HS-5 (cell line): ENCODE data around the gene CERS6.

Experiments
- DNase-seq: peaks from one replicate; pipeline ENCODE4 v3.0.0-alpha.2; 2012; ENCODE audit warnings: low read depth

The CERS6 gene

DNA sequence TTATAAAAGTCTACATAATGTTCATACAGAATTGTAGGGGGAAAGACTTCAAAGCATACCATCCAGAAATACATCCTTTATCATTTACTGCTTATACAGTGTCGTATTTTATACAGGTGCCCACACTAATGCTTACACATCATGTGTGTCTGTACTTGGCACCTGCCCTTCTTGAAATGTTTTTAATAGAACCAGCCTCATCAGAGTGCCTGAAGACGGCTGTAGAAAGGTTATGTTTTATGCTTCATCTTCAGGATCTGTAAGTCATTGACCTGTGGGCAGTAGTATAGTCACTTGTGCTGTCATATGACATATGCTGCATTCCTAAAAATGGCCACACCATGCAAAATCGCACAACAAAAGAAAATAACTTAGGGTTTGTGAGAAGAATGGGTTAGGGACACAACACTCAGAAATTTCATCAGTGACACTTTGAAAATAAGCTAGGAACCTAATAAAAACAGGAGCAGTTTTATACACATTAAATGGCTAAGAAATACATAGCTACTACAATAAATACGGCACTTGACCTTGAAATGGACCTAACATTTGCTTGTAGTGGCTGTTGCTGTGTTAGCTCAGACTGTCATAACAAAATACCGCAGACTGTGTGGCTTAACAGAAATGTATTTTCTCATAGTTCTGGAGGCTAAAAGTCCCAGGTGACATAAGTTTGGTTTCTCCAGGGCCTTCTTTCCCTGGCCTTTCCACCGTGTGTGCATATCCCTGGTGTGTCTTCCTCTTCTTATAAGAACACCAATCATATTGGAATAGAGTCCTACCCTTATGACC is 112.6 kb downstream of the CERS6 start:
- no peak for DNase-seq

DNA sequence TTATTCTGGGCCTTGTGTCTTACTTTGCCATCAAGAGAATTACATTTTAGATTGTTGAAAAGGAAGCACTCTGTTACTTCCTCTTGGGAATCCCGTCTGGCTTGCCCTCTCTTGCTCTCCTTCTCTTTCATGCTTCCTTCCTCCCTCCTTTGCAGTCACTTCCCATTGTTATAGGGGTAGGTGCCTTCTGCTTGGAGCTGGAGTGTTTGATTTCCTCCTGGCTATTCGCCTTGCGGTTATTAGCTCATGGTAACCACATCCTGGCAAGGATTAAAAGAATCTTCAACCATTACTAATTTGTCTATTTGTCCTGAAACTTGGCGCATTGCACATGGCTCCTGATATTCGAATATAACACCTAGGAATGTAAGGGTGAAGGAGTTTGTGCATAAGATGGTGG is 115.0 kb downstream of the CERS6 start:
- DNase-seq = no peak

- peak; percentile 31 for DNase-seq
These were observed 117.2 kb downstream of the CERS6 start for GRCh38 chr2:168573128-168573903.

- DNase-seq = no peak
These were observed 119.0 kb downstream of the CERS6 start for GRCh38 chr2:168574856-168575630.

- DNase-seq = no peak
These were observed 121.8 kb downstream of the CERS6 start for GRCh38 chr2:168577885-168578284.

GRCh38 chr2:168583064-168583709 is 127.1 kb downstream of the CERS6 start:
- no peak for DNase-seq

DNA sequence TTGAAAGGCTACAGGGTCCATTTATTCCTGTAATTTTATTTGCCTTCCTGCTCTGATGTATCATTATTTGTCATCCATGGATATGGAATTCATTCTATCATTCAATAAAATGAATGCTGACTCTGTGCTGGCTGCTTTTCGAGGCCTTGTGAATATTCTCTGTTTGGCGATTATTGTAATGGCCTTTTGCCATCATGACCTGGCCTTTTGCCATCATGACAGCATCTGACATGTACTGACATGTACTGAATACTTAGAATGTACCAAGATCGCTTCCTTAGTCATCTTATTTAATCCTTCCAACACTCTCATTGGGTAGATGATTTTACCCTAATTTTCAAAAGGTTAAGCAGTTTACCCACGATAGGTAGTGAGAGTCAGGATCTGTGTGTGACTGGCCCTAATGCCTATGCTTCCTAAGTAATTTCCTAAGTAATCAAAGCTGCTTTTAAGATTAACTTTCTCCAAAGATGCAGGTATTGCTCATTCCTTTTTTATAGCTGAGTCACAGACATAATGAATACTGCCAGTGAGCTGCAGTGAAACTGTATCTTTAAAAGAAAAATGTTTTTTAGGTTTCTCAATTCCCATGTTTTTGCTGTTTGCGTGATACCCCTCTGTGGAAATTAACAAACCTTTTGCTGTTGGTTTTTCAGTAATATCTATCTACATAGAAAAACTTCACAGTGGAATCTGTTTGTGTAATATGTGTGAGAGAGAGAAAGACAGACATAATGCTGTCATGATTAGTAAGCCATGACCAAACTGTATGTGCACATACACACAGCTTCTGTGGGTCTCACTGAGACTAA is 127.8 kb downstream of the CERS6 start:
- DNase-seq = peak; percentile 64

DNA sequence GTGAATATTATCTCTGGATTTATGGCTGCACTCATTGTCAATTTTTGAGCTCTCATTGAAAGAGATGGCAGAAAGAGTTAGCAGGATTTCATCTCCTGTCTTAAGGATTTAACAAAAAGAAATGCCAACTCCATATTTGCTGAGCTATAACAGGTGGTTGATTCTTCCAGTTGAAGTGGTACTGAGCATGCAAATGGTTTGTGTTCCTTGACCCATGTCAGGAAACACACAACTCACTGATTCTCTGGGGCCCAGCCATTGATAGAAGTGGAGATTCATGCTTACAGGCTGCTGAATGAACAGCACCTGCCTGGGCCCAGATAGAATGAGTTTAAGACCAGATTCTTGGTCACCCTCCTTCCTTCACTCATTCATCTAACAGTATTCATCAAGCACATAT is 128.8 kb downstream of the CERS6 start:
- DNase-seq = no peak

DNA sequence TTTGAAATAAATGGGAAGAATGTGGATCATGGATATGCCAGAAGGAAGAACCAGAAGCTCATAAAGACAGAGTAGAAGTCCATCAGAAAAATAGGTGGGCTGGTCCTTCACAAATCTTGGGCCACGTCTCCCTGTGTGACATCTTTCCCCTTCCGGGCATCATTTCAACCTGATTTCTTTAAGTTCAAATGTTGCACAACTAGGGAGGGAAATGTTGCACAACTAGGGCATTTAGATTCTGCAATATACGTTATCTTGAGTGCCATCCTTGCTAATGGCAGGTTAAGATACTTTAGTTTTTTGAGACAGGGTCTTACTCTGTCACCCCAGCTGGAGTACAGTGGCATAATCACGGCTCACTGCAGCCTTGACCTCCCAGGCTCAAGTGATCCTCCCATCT is 129.6 kb downstream of the CERS6 start:
- no peak for DNase-seq

- DNase-seq = no peak
These were observed 131.2 kb downstream of the CERS6 start for GRCh38 chr2:168587307-168587706.

DNA sequence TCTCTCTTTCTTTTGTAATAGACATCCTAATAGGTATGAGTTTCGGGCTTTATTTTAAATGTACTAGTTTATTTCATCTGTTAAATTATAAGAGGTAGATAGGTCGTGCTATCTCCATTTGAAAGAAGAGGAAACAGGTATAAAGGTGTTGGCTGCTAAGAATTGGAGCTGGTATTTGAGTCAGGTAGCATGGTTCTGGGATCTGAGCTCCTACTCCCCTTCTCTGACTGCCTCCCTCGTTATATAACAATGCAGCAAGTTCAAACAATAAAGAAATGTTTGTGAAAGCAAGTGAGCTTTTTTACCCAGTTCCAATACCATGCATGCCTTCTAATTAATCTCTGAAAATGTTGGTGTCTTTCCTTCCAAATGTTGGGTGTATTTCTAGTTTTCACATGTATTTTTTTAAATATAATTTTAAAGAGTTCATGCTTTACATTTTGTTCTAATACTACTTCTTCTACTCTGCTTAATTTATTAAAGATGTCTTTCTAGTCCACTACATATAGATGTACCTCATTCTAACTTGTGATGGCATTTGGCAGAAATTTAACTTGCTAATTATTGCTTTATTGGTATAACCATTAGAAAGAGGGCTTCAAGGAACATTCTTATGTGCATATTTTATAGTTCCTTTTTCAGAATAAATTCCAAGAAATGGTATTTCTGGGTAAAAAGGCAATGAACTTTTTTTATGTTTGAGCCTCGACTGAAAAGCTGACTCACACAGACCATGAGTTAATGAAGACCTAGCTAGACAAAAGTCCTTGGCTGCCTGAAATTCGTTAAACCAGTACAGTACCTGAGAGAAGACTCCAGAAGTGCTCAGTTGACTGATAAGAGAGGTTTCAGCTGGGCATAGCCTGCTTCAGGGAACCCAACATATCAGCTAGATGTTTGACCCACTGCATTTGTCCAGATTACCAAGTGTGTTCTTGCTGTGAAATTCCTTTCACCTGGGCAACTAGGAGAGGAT is 133.5 kb downstream of the CERS6 start:
- DNase-seq = no peak

DNA sequence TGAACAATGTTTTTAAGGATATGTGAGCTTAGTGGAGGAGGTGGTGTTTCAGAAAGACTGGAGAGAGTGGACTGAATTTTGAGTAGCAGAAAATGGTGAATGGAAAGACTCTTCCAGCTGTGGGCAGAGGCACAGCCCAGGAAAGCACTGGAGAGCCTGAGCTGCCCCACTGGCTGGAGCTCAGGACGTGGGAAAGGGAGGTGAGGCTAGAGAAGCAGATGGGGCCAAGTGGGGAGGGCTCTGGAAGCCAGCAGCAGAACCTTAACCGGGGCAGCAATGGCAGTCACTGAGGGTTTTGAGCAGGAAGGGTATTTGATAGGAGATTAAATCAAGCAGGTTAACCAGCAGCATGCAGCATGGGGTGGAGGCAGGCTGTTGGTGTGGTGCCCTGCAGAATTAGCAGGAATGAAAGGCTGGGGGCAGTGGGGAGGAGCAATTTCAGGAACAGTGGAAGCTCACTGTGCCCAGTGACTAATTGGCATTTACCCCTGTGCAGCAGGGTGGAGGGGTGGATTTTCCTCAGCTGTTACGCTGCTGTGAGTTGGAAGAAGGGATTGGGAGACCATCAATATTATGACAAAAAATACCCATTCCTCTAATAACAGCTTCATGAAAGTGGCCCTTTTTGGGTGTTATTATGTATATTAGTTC is 136.2 kb downstream of the CERS6 start:
- no peak for DNase-seq

DNA sequence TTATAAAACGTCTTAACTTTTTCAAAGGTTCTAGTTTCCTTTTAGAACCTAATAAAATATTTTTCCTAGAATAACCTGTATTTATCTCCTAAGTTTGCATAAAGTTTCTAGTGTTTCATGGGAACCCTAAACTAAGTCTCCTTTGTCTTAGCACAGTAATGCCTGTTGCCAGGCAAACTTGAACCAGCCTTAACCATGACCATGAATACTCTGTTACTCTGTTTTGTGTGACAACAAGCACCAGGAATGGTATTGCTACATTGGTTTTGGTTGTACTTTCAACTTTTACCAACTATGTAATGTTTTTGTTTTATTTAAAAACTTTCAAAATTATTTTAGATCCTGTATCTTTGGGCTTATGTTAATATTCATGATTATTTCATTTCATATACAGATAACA is 137.6 kb downstream of the CERS6 start:
- DNase-seq = no peak

DNA sequence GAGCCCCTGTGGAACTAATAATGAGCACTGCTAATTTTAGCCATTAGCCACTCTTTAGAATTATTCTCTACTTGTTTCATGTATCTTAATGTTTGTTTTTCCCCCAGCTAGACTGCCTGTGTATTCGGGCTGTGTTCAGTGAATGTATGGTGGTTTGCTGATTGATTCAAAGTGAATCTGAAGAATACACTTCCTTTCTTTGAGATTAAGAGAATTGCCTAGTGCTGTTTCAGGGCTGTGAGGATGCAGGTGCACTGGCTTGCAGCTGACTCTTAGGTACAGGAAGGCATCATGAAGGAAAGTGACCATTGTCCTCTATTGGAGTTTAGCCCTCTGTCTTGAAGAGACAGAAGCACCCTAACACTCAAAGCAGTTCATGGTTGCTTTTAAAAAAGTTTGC is 138.7 kb downstream of the CERS6 start:
- DNase-seq = no peak

GRCh38 chr2:168596881-168597655 is 141.0 kb downstream of the CERS6 start:
- no peak for DNase-seq

DNA sequence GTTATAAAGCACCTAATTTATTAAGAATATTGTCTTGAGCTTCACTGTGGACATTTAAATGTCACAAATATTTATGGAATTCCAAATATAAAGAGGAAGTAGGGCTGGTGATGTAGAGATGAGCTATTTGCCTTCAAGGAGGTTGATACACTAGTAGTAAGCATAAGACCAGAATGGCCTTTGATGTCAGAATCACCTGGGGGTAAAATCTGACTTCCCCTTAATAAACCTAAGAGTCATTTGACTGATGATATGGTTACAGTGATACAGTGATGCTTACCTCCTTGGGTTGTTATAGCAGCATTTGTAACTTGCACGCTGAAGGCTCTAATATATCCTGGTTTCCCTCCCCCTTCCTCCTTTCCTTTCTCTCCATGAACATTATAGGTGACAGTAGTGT is 143.7 kb downstream of the CERS6 start:
- DNase-seq = no peak

- no peak for DNase-seq
These were observed 144.9 kb downstream of the CERS6 start for GRCh38 chr2:168600949-168601348.

- DNase-seq = no peak
These were observed 145.7 kb downstream of the CERS6 start for GRCh38 chr2:168601741-168602140.

GRCh38 chr2:168602379-168602778 is 146.3 kb downstream of the CERS6 start:
- no peak for DNase-seq
